Lower lobe of right lung (tissue), 2 donors: ENCODE data around the gene STAG1. TPM values are rescaled to one million over a fixed set of nuclear protein-coding genes. Genes with fewer than 3 reads are reported as not detected.
"Not testable (repeated sequence)": the region's sequence is repeated elsewhere in the genome, so short reads cannot be mapped to it uniquely, and the experiment has no call there.

Experiments
- ATAC-seq, 2 donors: fragments of 200-7000 bp; cut with Tn5 transposase; one replicate each; pipeline ENCODE4 v1.9.1; 2020 to 2022; ENCODE audit warnings: mild to moderate bottlenecking in 2 of 2, moderate library complexity in 2 of 2
- DNase-seq: peaks from one replicate; pipeline ENCODE4 v3.0.0-alpha.2; 2020
- H3K27ac ChIP-seq: fragments of 200-600 bp; one replicate; pipeline ENCODE4 v1.8.0; 2022
- H3K27me3 ChIP-seq: fragments of 200-600 bp; one replicate; pipeline ENCODE4 v1.8.0; 2022; ENCODE audit warnings: low read depth
- H3K36me3 ChIP-seq: fragments of 200-600 bp; one replicate; pipeline ENCODE4 v1.8.0; 2022; ENCODE audit warnings: mild to moderate bottlenecking
- H3K4me1 ChIP-seq: fragments of 200-600 bp; one replicate; pipeline ENCODE4 v1.8.0; 2022
- H3K4me3 ChIP-seq: fragments of 200-600 bp; one replicate; pipeline ENCODE4 v1.8.0; 2022; ENCODE audit warnings: mild to moderate bottlenecking
- H3K9me3 ChIP-seq: fragments of 200-600 bp; one replicate; pipeline ENCODE4 v1.8.0; 2022
- CTCF ChIP-seq: fragments of 200-600 bp; IDR thresholded peaks from one replicate; pipeline ENCODE4 v1.8.0; 2022; ENCODE audit warnings: antibody characterized with exemption, mild to moderate bottlenecking
- intact Hi-C: fragments of 100-400 bp; cut with DNase I; formaldehyde crosslinking; loops from one replicate; pipeline ENCODE4 v1.11.0; 2022
- long read RNA-seq: library from polyadenylated mRNA; unstranded; transcript quantifications from one replicate; pipeline ENCODE4 v2.0.0, GENCODE V29; 2021
- total RNA-seq: library from RNA; stranded (reverse); fragmentation: NEBNext Ultra II Directional; extraction: Animal tissue kit (Norgen Biotek cat#: 25700); gene quantifications from one replicate; pipeline ENCODE4 v1.2.1, GENCODE V29; 2021
- donor health status: DM: no; HTN: yes; CAD: no; lungs with severe emphysema.

STAG1 gene
- 41.3 TPM for total RNA-seq
- long read RNA-seq, full-length matches to known transcripts = 5 of 34 reads
- long read RNA-seq, partial matches to known transcripts = 6 of 34 reads
- long read RNA-seq, other reads (novel, unspliced or antisense) = 23 of 34 reads

DNA sequence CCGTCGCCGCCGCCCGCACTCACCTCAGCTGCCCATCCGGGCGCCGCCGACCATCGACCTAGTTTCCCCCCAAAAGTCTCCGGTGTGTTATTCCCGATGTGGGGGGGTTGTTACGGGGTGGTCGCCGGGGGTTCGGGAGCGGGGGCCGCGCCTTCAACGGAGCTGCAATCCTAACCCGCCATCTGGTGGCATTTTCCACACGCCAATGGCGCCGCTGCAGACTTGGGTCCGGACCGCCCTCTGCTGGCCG is at the start of gene STAG1:
TSS of gene STAG1 (minus strand) at position 207 of the 250 bp plus-strand sequence. CDS start 121,480 bp downstream, outside the sequence.
- Histone ChIP-seq H3K27me3 (no peaks in the 10 kb centered on the region), H3K36me3 (no peaks in the 10 kb centered on the region), H3K9me3 (no peaks in the 10 kb centered on the region), H3K4me3 (peak within 1 kb of the TSS; percentile 71), H3K4me1 (peaks cover 35% of the 10 kb centered on the region), H3K27ac (peak within 1 kb of the TSS; percentile 96)
- peak; percentile 94 for TF ChIP-seq CTCF
- no peak for DNase-seq
- no peak for ATAC-seq
- intact Hi-C loops = no loop called here

GRCh38 chr3:136801146-136801545 is 49.0 kb upstream of the STAG1 start:
- DNase-seq, intact Hi-C loops, H3K9me3 ChIP-seq, ATAC-seq, H3K4me3 ChIP-seq, H3K27ac ChIP-seq, H3K36me3 ChIP-seq, H3K27me3 ChIP-seq: not testable (repeated sequence)
- H3K4me1 ChIP-seq = peaks cover 13% of the 10 kb centered on the region

DNA sequence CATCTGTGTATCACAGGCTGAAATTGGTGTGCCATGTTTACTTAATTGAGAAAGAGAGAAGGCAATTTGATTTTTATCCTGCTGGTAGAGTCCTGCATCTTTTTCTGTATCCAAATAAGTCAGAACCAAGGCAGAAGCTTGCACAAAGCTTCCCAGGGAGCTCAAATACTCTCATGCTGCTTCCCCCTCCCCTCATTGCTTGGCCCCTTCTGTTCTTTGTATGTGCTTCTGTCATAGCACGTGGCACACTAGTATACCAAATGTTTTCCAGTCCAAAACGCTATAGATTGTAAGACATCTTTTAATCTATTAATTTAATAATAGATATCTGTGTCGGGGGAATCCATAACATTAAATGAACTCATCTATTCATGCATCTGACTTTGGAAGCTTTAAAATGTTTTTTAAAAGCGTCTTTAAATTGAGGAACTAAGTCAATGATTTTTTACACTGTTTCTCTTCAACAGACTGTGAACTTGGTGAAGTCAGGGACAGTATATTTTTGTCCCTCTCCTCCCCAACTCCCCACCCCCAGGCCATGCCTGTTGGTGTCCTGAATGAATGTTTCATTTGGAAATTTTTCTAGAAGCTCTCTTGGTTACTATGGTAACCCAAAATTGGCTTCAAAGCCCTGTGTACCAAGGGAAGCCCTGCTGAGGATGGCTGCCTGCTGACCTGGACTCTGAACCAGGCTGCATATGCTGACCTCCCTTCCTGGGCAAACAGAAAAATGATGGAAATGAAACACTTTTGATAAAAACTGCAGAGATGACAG is 40.6 kb upstream of the STAG1 start:
- Histone ChIP-seq H3K4me3 (no peak overlapping the region), H3K27me3 (no peaks in the 10 kb centered on the region), H3K4me1 (no peaks in the 10 kb centered on the region), H3K36me3 (no peaks in the 10 kb centered on the region), H3K27ac (no peak overlapping the region), H3K9me3 (no peaks in the 10 kb centered on the region)
- DNase-seq (no peak), ATAC-seq (no peak)
- TF ChIP-seq CTCF = no peak
- intact Hi-C loops = no loop called here

GRCh38 chr3:136790786-136791185 is 38.6 kb upstream of the STAG1 start:
- no peak for TF ChIP-seq CTCF
- no peaks in the 10 kb centered on the region for H3K9me3 ChIP-seq
- H3K4me1 ChIP-seq = peaks cover 12% of the 10 kb centered on the region
- no peaks in the 10 kb centered on the region for H3K27me3 ChIP-seq
- no peaks in the 10 kb centered on the region for H3K36me3 ChIP-seq
- intact Hi-C loops = no loop called here
- DNase-seq (no peak), ATAC-seq (no peak)
- no peak overlapping the region for H3K27ac ChIP-seq
- no peak overlapping the region for H3K4me3 ChIP-seq

DNA sequence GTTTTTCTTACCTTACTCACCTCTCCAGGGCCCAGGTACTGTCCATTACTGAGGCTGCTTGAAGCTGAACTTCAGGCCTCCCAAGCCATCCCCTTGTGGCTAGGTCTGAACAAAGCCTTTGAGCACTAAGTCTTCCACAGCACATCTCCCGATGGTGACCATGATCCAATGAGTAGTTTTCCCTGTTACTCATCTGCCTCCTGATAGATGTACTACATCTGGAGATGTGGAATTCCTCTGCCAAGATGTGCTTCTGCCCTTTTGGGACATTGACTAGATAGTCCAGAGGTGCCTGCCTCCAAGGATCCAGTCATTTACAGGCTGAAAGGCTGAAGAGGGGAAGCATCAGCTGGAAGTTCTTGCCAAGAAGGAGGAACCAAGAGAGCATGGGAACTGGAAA is 37.8 kb upstream of the STAG1 start:
- TF ChIP-seq CTCF = no peak
- intact Hi-C loops = no loop called here

DNA sequence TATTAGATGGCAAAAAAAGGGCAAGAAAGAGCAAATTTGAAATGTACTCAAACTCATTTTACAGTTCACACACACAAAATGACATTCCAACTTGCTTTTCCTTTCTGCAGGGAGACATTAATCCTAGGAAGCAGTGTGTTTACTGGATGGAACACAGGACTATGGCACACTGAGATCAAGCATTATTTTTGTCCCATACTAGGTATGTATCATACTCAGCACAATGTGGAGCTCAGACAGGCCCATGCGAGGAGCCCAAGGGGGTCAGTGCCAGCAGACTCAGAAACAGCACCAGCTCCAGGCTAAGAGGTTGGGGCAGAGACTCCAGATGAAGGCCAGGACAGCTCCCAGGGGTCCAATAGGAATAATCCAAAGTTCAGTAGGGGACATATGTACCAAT is 36.0 kb upstream of the STAG1 start:
- ATAC-seq (no peak), DNase-seq (no peak)
- no peaks in the 10 kb centered on the region for H3K27me3 ChIP-seq
- intact Hi-C loops = no loop called here
- H3K36me3 ChIP-seq = no peaks in the 10 kb centered on the region
- H3K9me3 ChIP-seq = no peaks in the 10 kb centered on the region
- TF ChIP-seq CTCF = no peak
- H3K4me3 ChIP-seq = no peak overlapping the region
- H3K4me1 ChIP-seq = peaks cover 12% of the 10 kb centered on the region
- H3K27ac ChIP-seq = no peak overlapping the region

More for the DNA sequence above, 37.8 kb upstream of the STAG1 start:
- no peaks in the 10 kb centered on the region for H3K27me3 ChIP-seq
- no peaks in the 10 kb centered on the region for H3K36me3 ChIP-seq
- H3K4me3 ChIP-seq = no peak overlapping the region
- peaks cover 12% of the 10 kb centered on the region for H3K4me1 ChIP-seq
- no peak for DNase-seq
- no peak overlapping the region for H3K27ac ChIP-seq
- no peaks in the 10 kb centered on the region for H3K9me3 ChIP-seq
- ATAC-seq = no peak
